SK-N-SH (cell line): ENCODE measurements around the gene DXO. TPM values are rescaled to one million over a fixed set of nuclear protein-coding genes. Genes with fewer than 3 reads are reported as not detected.

Experiments
- CTCF ChIA-PET: fragments of 300-600, 350-600 bp; formaldehyde crosslinking; extraction: SDS; loops from one replicate; lab custom pipeline; 2021; lab: Yijun Ruan, JAX
- POLR2A ChIA-PET: fragments of 350-600 bp; sonication (Branson Sonifier 250); formaldehyde crosslinking; extraction: SDS; loops from one replicate; lab custom pipeline; 2020; ENCODE audit warnings: antibody characterized with exemption, inconsistent platforms; lab: Yijun Ruan, JAX
- DNase-seq: peaks from one replicate; pipeline ENCODE4 v3.0.0; 2012
- H2AFZ ChIP-seq: fragments of 200-600 bp; sonication (generic); 2 replicates; pipeline ENCODE4 v1.8.1; 2016; ENCODE audit warnings: antibody characterized with exemption, mild to moderate bottlenecking, low read depth
- H3F3A ChIP-seq: fragments of 200-600 bp; sonication (generic); replicated peaks from 2 replicates; pipeline ENCODE3; 2016; ENCODE audit warnings: antibody characterized with exemption, mild to moderate bottlenecking; ENCODE audit not compliant: insufficient read depth
- H3K27ac ChIP-seq, 2 experiments: fragments of 200-500 bp in 1 of 2; fragments of 200-600 bp in 1 of 2; sonication (Bioruptor generic) in 1 of 2; sonication (generic), shearing (Covaris generic) in 1 of 2; 2 replicates each; pipeline versions ENCODE4 v1.5.1 to v1.6.1; 2014 to 2016; ENCODE audit warnings: low read depth in 2 of 2, inconsistent platforms in 1 of 2, low read length in 1 of 2, mild to moderate bottlenecking in 1 of 2, mixed read lengths in 1 of 2
- H3K27me3 ChIP-seq: fragments of 200-600 bp; sonication (generic), shearing (Covaris generic); 2 replicates; pipeline ENCODE4 v1.6.1; 2016; ENCODE audit warnings: mixed run types; ENCODE audit not compliant: insufficient read depth
- H3K36me3 ChIP-seq, 2 experiments: fragments of 200-500 bp in 1 of 2; fragments of 200-600 bp in 1 of 2; sonication (Bioruptor generic) in 1 of 2; sonication (generic) in 1 of 2; replicated peaks in 1 of 2; 2 replicates each; pipeline versions ENCODE3 to v1.5.1; 2014 to 2016; ENCODE audit warnings: low read length in 1 of 2, mild to moderate bottlenecking in 1 of 2; ENCODE audit not compliant: insufficient read depth in 2 of 2, control insufficient read depth in 1 of 2
- H3K4me1 ChIP-seq, 2 experiments: fragments of 200-500 bp in 1 of 2; fragments of 200-600 bp in 1 of 2; sonication (Bioruptor generic) in 1 of 2; sonication (generic), shearing (Covaris generic) in 1 of 2; 2 replicates each; pipeline versions ENCODE4 v1.5.1 to v1.6.1; 2014 to 2016; ENCODE audit warnings: low read depth in 1 of 2, low read length in 1 of 2, mixed run types in 1 of 2; ENCODE audit not compliant: insufficient read depth in 2 of 2, control insufficient read depth in 1 of 2
- H3K4me2 ChIP-seq: fragments of 200-600 bp; sonication (generic), shearing (Covaris generic); 2 replicates; pipeline ENCODE4 v1.6.1; 2017; ENCODE audit warnings: mixed run types
- H3K4me3 ChIP-seq, 2 experiments: fragments of 200-500 bp in 1 of 2; fragments of 200-600 bp in 1 of 2; sonication (Bioruptor generic) in 1 of 2; sonication (generic), shearing (Covaris generic) in 1 of 2; 2 replicates each; pipeline versions ENCODE4 v1.5.1 to v1.8.1; 2014 to 2016; ENCODE audit warnings: low read depth in 2 of 2, inconsistent platforms in 1 of 2, low read length in 1 of 2, mild to moderate bottlenecking in 1 of 2, mixed read lengths in 1 of 2, moderate library complexity in 1 of 2
- H3K79me2 ChIP-seq: fragments of 200-600 bp; sonication (generic); 2 replicates; pipeline ENCODE4 v1.8.1; 2017; ENCODE audit warnings: mild to moderate bottlenecking; ENCODE audit not compliant: insufficient read depth
- H3K9ac ChIP-seq: fragments of 200-600 bp; sonication (generic); 2 replicates; pipeline ENCODE4 v1.6.1; 2017; ENCODE audit warnings: mixed run types
- H3K9me2 ChIP-seq: fragments of 200-600 bp; sonication (generic); 2 replicates; pipeline ENCODE4 v1.6.1; 2017; ENCODE audit warnings: mixed run types
- H3K9me3 ChIP-seq: fragments of 200-600 bp; sonication (generic); 2 replicates; pipeline ENCODE4 v1.6.1; 2017; ENCODE audit warnings: mixed run types, mild to moderate bottlenecking, moderate library complexity
- H4K20me1 ChIP-seq: fragments of 200-600 bp; sonication (generic); 2 replicates; pipeline ENCODE4 v1.6.1; 2017; ENCODE audit warnings: mild to moderate bottlenecking, mixed run types; ENCODE audit not compliant: insufficient read depth
- CHD2 ChIP-seq: fragments of 150-350 bp; IDR thresholded peaks from 2 replicates; pipeline ENCODE4 v1.6.1; 2018; ENCODE audit warnings: low read length; ENCODE audit not compliant: partially characterized antibody
- CTCF ChIP-seq: fragments of 200-600 bp; sonication (generic); IDR thresholded peaks from 2 replicates; pipeline ENCODE4 v1.6.1; 2017; ENCODE audit warnings: antibody characterized with exemption, mild to moderate bottlenecking, moderate library complexity
- EP300 ChIP-seq, 2 experiments: IDR thresholded peaks; 2 replicates each; pipeline versions ENCODE4 v1.4.0 to v1.6.1; 2012; ENCODE audit warnings: borderline replicate concordance in 1 of 2, low read depth in 1 of 2, low read length in 1 of 2
- FOSL2 ChIP-seq: IDR thresholded peaks from 2 replicates; pipeline ENCODE4 v1.4.0; 2012; ENCODE audit warnings: low read depth, mild to moderate bottlenecking, moderate library complexity, borderline replicate concordance
- GABPA ChIP-seq: IDR thresholded peaks from 2 replicates; pipeline ENCODE4 v1.4.0; 2012; ENCODE audit warnings: low read depth, mild to moderate bottlenecking
- GATA2 ChIP-seq: sonication (generic); formaldehyde crosslinking; IDR thresholded peaks from 2 replicates; pipeline ENCODE4 v1.5.0; 2020; ENCODE audit warnings: mild to moderate bottlenecking, missing genetic modification reagents
- MEF2A ChIP-seq: IDR thresholded peaks from 2 replicates; pipeline ENCODE4 v1.4.0; 2012; ENCODE audit warnings: low read depth, borderline replicate concordance
- NRF1 ChIP-seq: IDR thresholded peaks from 2 replicates; pipeline ENCODE4 v1.6.1; 2012; ENCODE audit warnings: low read depth, mild to moderate bottlenecking, low read length
- PBX3 ChIP-seq: IDR thresholded peaks from 2 replicates; pipeline ENCODE4; 2012
- RAD21 ChIP-seq: IDR thresholded peaks from 2 replicates; pipeline ENCODE4 v1.6.1; 2012; ENCODE audit warnings: mild to moderate bottlenecking, low read length
- REST ChIP-seq: IDR thresholded peaks from 2 replicates; pipeline ENCODE4 v1.6.1; 2012; ENCODE audit warnings: mild to moderate bottlenecking, low read depth, low read length, moderate library complexity
- RFX5 ChIP-seq: IDR thresholded peaks from 2 replicates; pipeline ENCODE4 v1.6.1; 2012; ENCODE audit warnings: mild to moderate bottlenecking, improper control_type of control experiment, low read length
- RXRA ChIP-seq: IDR thresholded peaks from 2 replicates; pipeline ENCODE4 v1.4.0; 2012; ENCODE audit warnings: low read depth, mild to moderate bottlenecking, borderline replicate concordance
- SIN3A ChIP-seq: IDR thresholded peaks from 2 replicates; pipeline ENCODE4 v1.6.1; 2012; ENCODE audit warnings: low read depth, mild to moderate bottlenecking, low read length, moderate library complexity, borderline replicate concordance
- TAF1 ChIP-seq: IDR thresholded peaks from 2 replicates; pipeline ENCODE4 v1.6.1; 2012; ENCODE audit warnings: low read depth, mild to moderate bottlenecking, low read length, moderate library complexity, borderline replicate concordance
- TEAD4 ChIP-seq: IDR thresholded peaks from 2 replicates; pipeline ENCODE4 v1.4.0; 2012; ENCODE audit warnings: mild to moderate bottlenecking, borderline replicate concordance; ENCODE audit not compliant: insufficient read depth
- WGBS: methylation state at CpG from one replicate; pipeline ENCODE4 v1.1.6; 2017; ENCODE audit warnings: low lambda C conversion rate; 5-methylcytosine and 5-hydroxymethylcytosine counted together
- polyA plus RNA-seq, 3 experiments: library from polyadenylated mRNA; depleted of rRNA; stranded (reverse); fragments of >200 nt; gene quantifications; 2 replicates each; pipeline ENCODE4 v1.2.3, GENCODE V29; 2012
- TF ChIP-seq, protein P1 (sequence below): IDR thresholded peaks from 2 replicates; pipeline ENCODE4 v1.4.0; 2012; ENCODE audit warnings: low read depth

DXO gene
- polyA plus RNA-seq, 1 of the 3 experiments (the other 2 are of a cell fraction): 25.3 TPM

DNA sequence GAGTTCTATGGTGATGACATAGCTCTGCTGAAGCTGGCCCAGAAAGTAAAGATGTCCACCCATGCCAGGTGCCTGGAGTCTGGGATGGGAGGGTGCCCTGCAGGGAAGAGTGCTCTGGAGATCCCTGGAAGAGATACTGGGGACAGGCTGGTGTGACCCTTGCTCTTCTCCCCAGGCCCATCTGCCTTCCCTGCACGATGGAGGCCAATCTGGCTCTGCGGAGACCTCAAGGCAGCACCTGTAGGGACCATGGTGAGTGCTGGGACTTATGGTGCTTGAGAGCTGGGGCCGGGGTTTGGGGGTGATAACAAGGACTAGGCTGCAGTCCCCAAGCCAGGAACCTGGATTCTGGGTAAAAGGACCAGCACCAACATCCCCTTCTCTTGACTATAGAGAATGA is 28.2 kb downstream of the DXO start:
- Histone ChIP-seq H3K4me2 (no peak overlapping the region), H3K79me2 (no peaks in the 10 kb centered on the region), H4K20me1 (no peaks in the 10 kb centered on the region), H3K27me3 (no peaks in the 10 kb centered on the region), H3K9ac (no peak overlapping the region), H3K9me3 (no peaks in the 10 kb centered on the region), H2AFZ (no peak overlapping the region), H3K9me2 (no peaks in the 10 kb centered on the region), H3K27ac (no peak overlapping the region), H3K4me3 (no peak overlapping the region), H3K36me3 (no peaks in the 10 kb centered on the region), H3K4me1 (peaks cover 9 to 17% of the 10 kb centered on the region in 2 experiments; a peak in 1 of 4 replicates), H3F3A (peaks cover 15% of the 10 kb centered on the region)
- WGBS: 65% methylated on average over 3 of the region's 3 CpGs
- no peak for DNase-seq
- ChIA-PET POLR2A (interaction anchor here (2.1 kb wide), 1 partner anchor 8 kb away, joined by 7 read pairs; no protein-coding TSS in a partner anchor), CTCF (interaction anchor here (2.4 kb wide), 1 partner anchor 9 kb away, joined by 16 read pairs; no protein-coding TSS in a partner anchor)
- TF ChIP-seq TEAD4 (no peak), RAD21 (no peak)

GRCh38 chr6:31940256-31940664 is 31.7 kb downstream of the DXO start:
- CTCF ChIA-PET: interaction anchor here (1.1 to 2.5 kb wide), 2 partner anchors 12 to 149 kb away, joined by 3 to 14 read pairs; no protein-coding TSS in a partner anchor
- H3K4me1 ChIP-seq: peaks cover 0 to 7% of the 10 kb centered on the region in 2 experiments; a peak in 1 of 4 replicates
- no peak overlapping the region for H3K27ac ChIP-seq
- POLR2A ChIA-PET: interaction anchor here (0.8 kb wide), 1 partner anchor 10 kb away, joined by 4 read pairs; no protein-coding TSS in a partner anchor
- peak overlapping the region; percentile 41; the same call in 1 of the 2 replicates for H3K4me2 ChIP-seq
- H3K9me2 ChIP-seq: no peaks in the 10 kb centered on the region
- no peaks in the 10 kb centered on the region for H3K9me3 ChIP-seq
- H3K9ac ChIP-seq: no peak overlapping the region
- no peaks in the 10 kb centered on the region for H4K20me1 ChIP-seq
- TF ChIP-seq PBX3: no peak
- TF ChIP-seq RXRA: no peak
- no peak for TF ChIP-seq GABPA
- TF ChIP-seq MEF2A: no peak
- no peak for TF ChIP-seq NRF1
- TF ChIP-seq SIN3A: no peak
- no peak for TF ChIP-seq REST
- no peak for TF ChIP-seq TAF1
- TF ChIP-seq FOSL2: no peak
- TF ChIP-seq TEAD4: no peak
- TF ChIP-seq CTCF: no peak
- TF ChIP-seq, protein P1, sequence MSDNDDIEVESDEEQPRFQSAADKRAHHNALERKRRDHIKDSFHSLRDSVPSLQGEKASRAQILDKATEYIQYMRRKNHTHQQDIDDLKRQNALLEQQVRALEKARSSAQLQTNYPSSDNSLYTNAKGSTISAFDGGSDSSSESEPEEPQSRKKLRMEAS: no peak
- no peak for TF ChIP-seq EP300 (IDR thresholded peaks at IDR 0.05; ENCODE audit: borderline replicate concordance in 1 of 2, low read depth in 1 of 2, low read length in 1 of 2)
- TF ChIP-seq CHD2: no peak
- TF ChIP-seq RFX5: no peak
- TF ChIP-seq GATA2 (CRISPR knock-in tag): no peak
- H3K4me3 ChIP-seq: no peak overlapping the region
- DNase-seq: no peak
- no peaks in the 10 kb centered on the region for H3K79me2 ChIP-seq
- peaks cover 6% of the 10 kb centered on the region for H3F3A ChIP-seq
- 0 out of 2 replicates have a peak overlapping the region, but pooled peaks have one; percentile 59 for H2AFZ ChIP-seq
- no peaks in the 10 kb centered on the region for H3K36me3 ChIP-seq
- H3K27me3 ChIP-seq: no peaks in the 10 kb centered on the region
- 17% methylated on average over 6 of the region's 6 CpGs for WGBS
